Anterior cingulate cortex (tissue), 58 donors: ENCODE data around the gene MORN2.

Experiments
- DNase-seq, 58 donors: peaks; one replicate each; lab custom pipeline; 2025; lab: John Stamatoyannopoulos, UW

The MORN2 gene

DNA sequence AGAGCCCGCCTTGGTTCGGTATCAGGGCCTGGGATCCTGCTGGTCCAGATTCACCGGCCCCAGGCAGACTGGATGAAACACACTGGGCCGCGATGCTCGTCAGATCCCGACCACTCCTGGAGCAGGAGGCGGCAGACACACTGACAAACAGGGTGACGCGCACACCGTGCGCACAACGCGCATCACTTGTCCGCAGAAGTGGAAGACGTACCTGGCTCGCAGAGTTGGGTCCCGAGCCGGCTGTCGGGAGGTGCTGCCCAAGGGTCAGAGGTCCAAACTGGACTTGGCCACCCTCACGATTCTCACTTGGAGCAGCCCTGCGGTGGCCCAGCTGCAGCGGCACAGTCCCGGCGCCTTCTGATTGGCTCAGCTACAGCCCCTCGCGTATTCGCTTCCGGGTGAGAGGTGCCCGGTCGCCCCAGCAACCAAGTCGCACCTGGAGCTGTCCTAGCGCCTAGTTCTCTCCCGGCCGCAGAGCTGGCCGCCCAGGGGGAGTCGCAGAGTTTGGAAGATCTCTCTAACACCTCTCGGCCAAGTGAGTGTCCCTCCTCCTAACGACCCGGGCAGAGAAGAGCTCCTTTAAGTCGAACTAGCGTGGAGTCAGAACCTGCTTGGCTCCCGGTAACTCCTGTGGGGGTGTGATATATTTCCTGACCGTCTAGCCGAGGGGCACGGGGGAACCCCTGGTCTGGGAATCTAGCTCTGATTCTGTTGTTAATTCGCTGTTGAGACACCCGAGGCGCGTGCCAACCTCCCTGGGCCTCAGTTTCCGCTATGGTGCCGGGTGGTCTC lies at the start of gene MORN2, which contains the start of gene DHX57:
MORN2 (plus strand) TSS at position 401 of the 792 bp plus-strand sequence.
DHX57 (minus strand) TSS at position 359 of the 792 bp plus-strand sequence. CDS start 7,529 bp downstream, outside the sequence.
- peak; percentile 38 to 91 (median 77) for DNase-seq

DNA sequence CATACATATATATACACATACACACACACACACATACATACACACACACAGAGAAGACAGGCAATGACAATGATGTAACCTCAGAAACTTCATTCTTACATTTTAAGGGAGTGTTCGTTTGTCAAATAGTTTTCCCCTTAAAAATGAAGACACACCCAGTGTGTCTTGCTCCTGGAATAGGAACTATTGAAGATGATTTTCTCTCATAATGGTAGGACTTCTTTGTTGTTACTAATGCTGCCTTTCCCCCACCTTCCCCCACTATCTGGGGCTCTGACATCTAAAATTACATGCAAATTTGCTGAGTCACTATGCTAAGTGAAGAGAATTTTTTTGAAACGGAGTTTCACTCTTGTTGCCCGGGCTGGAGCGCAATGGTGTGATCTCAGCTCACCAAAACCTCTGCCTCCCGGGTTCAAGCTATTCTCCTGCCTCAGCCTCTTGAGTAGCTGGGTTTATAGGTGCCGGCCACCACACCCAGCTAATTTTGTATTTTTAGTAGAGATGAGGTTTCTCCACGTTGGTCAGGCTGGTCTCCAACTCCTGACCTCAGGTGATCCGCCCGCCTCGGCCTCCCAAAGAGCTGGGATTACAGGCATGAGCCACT lies 48.1 kb upstream of the MORN2 start:
- peak in 1 of 58 donors; percentile 5 for DNase-seq

DNA sequence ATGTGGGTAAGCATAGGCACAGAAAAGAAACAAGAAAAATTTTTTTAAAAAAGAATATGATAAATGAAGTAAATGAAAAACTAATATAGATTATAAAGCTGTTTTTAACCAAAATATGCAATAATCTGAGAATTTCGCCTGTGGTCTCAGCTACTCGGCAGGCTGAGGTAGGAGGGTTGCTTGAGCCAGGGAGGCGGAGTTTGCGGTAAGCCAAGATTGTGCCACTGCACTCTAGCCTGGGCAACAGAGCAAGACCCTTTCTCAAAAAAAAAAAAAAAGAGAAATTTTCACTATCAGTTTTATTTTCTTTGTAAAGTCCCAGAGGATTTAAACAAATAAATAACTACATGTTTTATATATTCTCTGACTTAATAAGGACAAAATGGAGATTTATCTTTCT lies 47.3 kb upstream of the MORN2 start:
- DNase-seq = no peak

DNA sequence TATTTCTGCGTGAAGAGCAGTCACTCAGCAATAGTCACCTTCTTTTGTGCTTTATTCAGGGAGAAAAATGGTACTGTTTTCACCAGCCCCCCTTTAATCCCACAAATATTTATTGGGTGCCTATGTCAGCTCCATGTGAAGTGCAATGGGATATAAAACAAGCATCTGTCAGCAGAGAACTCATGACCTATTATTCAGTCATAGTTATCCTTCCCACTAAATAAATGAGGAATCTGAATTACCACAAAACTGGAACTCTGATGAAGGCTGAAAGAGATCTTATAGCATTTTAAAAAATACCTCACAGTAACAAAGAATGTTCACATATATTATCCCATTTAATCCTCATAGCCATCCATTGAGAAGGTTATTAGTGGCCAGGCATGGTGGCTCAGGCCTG lies 45.8 kb upstream of the MORN2 start:
- no peak for DNase-seq

DNA sequence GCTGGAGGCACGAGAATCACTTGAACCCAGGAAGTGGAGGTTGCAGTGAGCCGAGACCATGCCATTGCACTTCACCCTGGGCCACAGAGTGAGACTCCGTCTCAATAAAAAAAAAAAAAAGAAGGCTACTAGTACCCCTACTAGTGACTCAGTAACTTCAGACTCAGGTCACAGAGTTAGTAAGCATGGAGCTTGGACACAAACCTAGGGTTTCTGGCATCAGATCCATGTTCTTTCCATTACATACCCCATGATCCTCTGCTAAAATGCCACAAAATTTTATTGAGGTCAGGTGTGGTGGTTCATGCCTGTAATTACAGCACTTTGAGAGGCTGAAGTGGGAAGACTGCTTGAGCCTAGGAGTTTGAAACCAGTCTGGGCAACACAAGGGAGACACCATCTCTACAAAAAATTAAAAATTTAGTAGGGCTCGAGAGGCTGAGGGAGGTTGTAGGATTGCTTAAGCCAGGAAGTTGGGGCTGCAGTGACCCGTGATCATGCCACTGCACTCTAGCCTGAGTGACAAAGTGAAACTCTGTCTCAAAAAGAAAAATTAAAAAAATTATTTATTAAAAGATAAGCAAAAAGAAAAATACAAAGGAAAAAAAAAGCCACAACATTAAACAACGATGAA lies 45.1 kb upstream of the MORN2 start:
- no peak for DNase-seq

DNA sequence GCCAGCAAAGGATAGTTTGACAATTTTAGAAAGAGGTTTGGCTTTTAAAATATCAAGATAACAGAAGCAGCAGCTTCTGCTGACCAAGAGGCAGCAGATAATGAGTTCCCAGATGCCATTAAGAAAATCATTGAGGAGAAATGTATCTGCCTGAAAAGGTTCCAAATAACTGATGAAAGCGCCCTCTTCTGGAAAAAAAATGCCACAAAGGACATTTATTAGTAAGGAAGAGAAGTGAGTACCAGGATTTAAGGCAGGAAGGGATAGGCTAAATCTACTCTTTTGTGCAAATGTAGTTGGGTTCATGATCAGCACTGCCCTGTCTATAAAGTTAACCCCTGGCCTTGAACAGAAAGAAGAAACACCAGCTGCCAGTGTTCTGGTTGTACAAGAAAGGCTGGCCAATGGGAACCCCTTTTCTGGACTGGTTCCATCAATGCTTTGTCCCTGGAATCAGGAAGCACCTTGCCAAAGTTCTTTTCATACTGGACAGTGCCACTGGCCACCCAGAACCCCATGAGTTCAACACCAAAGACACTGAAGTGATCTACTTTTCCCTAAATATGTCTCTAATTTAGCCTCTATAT lies 40.7 kb upstream of the MORN2 start:
- DNase-seq = no peak

DNA sequence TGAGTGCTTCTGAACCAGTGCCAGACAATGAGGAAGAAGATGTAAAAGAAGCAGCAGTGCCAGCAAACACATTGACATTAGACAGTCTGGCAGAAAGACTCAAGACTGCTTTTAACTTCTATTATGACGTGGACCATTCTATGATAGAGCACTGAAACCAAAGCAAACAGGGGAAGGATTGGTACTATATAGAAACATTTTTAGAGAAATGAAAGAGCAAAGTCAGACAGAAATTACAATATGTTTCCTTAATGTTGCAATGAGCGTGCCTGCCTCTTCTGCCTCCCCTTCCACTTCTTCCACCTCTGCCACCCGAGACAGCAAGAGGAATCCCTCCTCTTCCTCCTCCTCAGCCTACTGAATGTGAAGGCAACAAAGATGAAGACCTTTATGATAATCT lies 39.8 kb upstream of the MORN2 start:
- no peak for DNase-seq

DNA sequence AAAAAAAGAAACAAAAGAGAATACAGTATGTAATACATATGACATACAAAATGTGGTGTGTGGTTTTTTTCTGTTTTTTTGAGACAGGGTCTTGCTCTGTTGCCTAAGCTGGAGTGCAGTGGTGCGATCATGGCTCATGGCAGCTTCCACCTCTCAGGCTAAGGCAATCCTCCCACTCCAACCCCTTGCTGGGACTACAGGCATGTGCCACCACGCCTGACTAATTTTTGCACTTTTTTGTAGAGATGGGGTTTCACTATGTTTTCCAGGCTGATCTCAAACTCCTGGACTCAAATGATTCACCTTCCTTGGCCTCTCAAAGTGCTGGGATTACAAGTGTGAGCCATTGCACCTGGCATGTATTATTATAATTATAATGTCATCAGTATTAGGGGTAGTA lies 39.0 kb upstream of the MORN2 start:
- no peak for DNase-seq

DNA sequence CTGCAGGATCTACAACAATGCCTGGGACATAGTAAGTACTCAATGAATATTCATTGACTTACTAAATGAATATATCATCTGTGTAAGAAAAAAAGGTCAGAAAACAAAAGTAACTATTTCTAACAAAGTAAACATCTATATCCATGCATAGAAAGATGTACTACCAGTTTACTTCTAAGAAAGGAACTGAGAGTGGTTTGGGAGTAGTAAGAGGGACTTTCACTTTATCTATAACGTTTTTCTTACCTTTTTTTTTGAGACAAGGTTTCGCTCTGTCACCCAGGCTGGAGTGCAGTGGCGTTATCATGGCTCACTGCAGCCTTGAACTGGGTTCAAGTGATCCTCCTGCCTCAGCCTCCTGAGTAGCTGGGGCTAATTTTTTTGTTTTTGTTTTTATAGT lies 25.7 kb upstream of the MORN2 start:
- DNase-seq = no peak

DNA sequence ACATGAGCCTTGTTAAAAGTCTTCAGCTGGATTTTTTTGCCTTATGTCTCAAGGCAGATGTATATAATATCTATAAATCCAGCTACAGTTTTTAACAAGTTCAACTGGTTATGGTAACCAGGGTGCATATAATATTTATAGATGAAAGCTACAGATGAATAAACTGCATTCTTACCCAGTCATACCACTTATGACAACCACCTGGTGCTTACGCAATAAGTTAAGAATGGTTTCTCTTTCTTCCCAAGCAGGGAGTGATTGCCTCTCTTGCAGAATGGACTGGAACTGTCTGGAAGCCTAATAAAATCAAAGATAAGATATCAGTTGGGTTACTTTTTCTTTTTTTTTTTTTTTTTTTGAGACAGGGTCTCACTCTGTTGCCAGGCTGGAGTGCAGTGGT lies 19.6 kb upstream of the MORN2 start:
- no peak for DNase-seq

DNA sequence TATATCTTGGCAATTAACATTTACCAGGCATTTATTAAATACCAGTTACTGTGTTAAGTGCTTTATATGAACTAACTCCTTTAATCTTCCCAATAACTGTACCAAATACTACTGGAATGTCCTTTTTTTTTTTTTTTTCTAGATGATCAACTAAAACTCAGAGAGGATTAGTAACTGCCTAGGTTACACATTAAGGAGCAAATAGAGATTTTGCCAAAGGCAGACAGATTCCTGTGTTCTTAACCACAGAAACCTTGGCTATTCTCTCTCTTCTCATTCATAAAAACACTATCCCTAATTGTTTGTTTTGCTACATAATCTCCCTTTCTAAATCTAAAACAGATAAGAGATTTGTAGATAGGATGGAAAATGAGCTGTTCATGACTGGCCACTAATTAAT lies 13.3 kb upstream of the MORN2 start:
- no peak for DNase-seq

DNA sequence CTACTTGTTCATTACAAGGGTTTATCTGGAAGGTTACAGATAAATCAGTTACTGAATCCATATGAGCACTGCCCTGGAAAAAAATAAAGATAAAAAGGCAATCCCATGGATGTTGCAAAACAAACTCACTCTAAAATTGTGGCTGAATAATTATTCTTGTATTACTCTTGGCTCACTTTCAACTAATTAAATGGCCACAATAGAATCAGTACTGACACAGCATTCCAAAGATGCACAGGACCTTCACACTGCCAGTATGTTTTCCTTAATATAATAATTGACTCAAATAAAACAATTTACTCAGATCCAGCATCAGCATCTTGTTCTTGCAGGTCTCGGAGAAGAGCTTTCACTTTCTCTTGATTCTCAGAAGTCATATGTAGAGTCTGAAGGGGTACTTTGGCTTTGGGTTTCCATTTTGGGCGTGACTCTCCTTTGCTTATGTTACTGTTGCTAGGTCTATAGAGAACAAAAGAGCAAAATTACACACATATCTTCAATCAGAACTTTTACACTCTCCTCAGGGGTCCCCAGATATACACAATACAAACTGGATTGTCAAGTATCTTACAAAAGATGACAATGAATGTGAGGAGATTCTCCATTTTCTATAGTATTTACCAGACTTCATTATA lies 12.6 kb upstream of the MORN2 start:
- no peak for DNase-seq

DNA sequence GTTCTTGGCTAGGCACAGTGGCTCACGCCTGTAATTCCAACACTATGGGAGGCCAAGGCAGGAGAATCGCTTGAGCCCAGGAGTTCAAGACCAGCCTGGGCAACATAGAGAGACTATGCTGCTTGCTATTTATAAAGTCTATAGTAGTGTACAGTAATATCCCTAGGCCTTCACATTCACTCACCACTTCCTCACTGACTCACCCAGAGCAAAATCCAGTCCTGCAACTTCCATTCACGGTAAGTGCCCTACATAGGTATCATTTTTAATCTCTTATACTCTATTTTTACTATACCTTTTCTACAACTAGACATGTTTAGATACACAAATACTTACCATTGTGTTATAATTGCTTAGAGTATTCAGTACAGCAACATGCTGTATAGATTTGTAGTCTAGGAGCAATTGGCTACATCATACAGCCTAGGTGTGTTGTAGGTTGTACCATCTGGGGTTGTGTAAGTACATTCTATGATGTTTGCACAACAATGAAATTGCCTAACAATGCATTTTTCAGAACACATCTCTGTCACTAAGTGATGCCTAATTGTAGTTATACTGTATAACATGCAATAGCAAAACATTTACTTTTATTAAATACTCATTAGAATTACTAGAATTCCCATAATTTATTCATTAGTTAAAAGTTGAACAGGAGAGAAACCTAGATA lies 8.9 kb upstream of the MORN2 start:
- no peak for DNase-seq

DNA sequence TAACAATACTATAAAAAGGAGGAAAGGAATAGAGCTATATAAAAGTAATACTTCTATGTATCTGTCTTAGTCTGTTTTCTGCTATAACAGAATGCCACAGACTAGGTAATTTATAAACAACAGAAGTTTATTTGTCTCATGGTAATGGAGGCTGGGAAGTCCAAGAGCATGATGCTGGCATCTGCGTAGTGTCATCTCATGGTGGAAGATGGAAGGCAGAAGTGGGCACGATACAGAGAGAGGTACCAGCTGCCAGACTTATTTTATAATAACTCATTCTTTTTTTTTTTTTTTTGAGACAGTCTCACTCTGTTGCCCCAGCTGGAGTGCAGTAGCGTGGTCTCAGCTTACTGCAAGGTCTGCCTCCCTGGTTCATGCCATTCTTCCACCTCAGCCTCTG lies 4.3 kb upstream of the MORN2 start:
- DNase-seq = no peak

DNA sequence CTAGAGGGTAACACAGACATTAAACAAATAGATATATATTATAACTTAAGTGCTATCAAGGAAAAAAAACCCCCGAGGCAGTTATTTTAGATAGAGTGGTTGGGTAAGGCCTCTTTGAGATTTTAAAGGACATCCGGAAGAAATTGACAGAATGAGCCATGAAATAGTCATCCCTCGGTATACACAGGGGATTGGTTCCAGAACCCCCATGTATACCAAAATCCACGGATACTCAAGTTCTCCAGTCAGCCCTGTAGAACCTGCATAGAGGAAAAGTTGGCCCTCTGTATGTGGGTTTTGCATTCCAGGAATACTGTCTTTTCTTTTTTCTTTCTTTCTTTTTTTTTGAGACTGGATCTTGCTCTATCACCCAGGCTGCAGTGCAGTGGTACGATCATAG lies 2.0 kb upstream of the MORN2 start:
- DNase-seq = no peak

DNA sequence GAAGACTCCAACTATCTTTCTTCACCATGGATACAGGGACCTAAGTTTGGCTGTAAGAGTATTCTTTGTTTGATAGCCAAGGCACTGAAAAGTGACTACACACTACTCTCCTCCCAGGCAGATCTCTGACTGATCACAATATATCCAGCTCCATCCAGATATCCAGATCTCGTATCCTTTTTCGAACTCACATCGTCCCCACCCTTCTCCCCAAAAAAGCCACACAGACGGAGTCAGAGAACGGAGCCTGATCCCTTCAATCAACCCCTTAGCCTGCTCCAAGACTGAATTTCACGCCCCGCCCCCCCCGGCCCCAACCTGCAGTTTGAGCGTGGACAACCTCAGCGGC lies 575 bp upstream of the MORN2 start:
- DNase-seq = peak in 1 of 58 donors; percentile 38

DNA sequence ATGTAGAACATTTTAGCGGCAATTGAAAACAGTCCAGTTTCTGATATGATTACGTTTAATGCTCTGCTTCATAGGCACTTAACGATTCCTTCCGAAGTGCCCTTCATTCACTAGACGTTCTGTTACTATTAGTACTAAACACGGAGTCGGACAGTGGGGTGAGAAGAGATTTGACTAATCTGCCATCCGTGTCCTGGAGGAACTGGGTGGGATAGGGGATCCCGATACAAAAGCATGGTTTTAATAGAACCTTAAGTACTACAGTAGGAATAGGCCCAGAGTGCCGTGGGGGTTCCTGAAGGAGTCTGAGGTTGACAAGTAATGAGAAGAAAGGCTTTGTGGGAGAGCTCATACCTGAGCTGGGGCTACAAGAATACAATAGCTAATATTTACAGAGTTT lies 631 bp downstream of the MORN2 start:
- no peak for DNase-seq

DNA sequence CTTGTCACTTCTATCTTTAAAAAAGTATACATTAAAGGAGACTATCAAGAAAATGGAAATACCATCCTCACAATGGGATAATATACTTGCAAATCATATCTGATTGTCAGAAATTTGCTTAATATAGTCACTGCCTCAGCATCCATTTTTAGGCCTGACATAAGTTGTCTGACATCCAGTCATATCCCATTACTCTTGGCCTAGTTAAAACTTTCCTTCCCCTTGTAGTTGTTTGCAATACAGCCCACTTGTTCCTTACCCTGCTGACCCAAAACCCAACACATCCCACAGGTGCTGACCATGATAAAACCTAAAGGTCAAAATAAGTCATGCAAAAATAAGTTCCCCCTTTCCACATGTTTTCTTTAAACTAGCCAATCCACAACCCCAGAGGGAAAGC lies 10.3 kb downstream of the MORN2 start:
- no peak for DNase-seq

DNA sequence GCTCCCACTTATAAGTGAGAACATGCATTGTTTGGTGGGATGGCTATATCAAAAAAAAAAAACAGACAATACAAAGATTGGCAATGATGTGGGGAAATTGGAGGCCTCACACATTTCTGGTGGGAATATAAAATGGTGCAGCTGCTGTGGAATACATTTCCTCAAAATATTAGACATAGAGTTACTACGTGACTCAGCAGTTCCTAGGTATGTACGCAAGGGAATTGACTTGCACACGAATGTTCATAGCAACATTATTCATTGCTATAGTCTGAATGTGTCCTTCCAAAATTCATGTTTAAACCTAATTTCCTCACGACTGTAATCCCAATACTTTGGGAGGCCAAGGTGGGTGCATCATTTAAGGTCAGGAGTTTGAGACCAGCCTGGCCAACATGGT lies 11.6 kb downstream of the MORN2 start:
- DNase-seq = no peak

DNA sequence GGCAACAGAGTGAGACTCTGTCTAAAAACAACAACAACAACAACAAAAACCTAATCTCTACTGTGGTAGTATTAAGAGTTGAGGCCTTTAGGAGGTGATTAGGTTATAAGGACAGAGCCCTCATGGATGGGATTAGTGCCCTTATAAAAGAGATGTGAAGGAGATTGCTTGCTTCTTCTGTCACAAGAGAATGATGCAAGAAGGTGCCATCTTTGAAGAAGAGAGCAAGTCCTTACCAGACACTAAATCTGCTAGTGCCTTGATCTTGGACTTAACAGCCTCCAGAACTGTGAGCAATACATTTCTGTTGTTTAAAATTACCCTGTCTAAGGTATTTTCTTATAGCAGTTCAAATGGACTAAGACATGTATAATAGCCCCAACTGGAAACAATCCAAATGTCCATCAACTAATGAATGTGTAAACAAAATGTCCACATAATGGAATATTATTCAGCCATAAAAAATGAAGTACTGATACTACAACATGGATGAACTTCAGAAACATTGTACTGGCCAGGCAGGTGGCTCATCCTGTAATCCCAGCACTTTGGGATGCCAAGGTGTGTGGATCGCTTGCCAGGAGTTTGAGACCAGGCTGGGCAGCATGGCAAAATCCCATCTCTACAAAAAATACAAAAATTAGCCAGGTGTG lies 12.3 kb downstream of the MORN2 start:
- no peak for DNase-seq
